NCI-H748 treated with DMSO at 0.1 percent for 48 hours (cell line): ENCODE data around the gene MTLN.
"Not testable (repeated sequence)": the region's sequence is repeated elsewhere in the genome, so short reads cannot be mapped to it uniquely, and the experiment has no call there.

Experiments used
- DNase-seq: peaks from one replicate; lab custom pipeline; 2025; lab: John Stamatoyannopoulos, UW

MTLN gene, protein sequence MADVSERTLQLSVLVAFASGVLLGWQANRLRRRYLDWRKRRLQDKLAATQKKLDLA

DNA sequence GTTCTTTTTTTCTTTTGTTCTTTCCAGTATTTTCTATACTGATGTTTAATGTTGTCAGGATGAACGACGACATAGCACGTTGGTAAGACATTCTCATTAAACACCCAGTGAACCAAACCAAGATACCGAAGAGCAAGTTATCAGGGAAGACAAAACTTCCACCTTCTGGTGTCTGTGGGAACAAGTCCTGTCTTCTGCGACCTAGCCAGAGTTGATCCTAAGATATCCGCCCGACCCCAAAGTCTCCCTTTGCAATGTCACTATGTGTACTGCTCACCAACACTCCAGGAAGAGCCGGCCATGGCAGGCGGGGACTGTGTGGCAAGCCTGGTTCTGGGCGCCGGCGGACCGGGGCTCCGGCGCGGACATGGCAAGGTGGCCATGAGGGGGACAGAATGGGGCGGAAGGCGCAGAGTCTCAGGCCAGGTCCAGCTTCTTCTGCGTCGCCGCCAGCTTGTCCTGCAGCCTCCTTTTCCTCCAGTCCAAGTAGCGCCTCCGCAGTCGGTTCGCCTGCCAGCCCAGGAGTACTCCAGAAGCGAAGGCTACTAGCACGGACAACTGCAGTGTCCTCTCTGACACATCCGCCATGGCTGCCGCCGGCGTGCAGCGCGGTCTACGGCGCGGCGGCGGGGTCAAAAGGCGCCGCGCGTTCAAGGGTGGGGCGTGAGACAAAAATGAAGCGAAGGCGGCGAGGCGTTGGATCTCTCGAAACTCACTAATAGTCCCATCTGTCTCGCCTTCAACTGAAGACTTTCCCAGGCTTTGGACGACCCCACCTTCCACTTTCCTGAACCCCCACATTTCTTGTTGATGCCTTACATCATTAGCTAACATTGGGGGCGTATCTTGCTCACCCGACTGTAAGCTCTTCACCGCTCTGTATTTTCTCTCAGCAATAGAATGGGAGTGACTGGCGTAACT is at the start of gene MTLN:
Gene MTLN, minus strand, starts transcription at position 610 of the 921 bp plus-strand sequence. Its CDS starts 22 bp downstream, at position 588.
- peak; percentile 34 for DNase-seq

DNA sequence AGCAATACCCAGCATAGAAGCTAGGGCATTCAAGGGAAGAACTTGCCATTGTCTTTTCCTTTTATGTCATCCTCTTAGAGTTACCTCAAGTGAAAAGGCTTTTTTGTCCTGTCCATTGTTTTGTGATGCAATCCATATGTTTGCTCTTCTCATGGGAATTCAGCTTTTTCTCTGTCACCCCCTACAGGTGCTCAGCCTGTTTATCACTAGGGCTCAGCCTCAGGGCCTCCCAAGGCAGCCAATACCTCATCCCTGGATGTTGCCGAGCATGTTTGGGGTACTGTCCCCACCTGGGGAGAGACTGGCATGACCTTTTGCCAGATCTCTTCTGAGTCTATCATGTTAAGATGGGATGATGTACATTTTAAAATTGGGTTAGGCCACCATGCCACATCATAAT is 49.6 kb upstream of the MTLN start:
- not testable (repeated sequence) for DNase-seq

DNA sequence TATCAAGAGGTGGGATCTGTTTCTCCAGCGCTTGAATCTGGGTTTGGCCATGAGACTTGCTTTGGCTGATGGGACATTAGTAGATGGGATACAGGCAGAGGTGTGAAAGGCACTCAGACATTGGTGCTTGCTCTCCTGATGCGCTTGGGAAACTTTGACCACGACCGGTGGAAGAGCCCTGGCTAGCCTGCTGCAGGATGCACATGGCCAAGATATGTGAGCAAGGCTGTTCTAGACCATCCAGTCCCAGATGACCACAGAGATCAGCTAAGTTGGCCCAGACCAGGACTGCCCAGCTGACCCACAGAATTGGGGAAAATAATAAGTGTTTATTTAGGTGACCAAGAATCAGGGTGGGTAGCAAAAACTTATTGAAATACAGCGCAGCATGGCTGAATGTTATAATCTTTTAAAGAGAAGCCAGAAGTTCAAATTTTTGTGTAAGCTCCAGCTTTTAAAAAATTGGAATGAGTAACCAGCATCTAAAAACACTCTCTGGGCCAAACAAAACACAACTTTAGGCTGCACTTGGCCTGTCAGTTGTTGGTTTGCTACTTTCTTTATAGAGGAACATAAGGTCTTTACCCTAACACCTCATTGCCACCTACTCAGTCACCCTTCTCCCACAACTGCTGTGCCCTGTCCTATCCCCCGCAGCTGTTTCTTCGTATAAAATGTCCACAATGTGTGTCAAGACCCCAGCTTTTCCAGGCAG is 35.9 kb upstream of the MTLN start:
- DNase-seq = not testable (repeated sequence)

DNA sequence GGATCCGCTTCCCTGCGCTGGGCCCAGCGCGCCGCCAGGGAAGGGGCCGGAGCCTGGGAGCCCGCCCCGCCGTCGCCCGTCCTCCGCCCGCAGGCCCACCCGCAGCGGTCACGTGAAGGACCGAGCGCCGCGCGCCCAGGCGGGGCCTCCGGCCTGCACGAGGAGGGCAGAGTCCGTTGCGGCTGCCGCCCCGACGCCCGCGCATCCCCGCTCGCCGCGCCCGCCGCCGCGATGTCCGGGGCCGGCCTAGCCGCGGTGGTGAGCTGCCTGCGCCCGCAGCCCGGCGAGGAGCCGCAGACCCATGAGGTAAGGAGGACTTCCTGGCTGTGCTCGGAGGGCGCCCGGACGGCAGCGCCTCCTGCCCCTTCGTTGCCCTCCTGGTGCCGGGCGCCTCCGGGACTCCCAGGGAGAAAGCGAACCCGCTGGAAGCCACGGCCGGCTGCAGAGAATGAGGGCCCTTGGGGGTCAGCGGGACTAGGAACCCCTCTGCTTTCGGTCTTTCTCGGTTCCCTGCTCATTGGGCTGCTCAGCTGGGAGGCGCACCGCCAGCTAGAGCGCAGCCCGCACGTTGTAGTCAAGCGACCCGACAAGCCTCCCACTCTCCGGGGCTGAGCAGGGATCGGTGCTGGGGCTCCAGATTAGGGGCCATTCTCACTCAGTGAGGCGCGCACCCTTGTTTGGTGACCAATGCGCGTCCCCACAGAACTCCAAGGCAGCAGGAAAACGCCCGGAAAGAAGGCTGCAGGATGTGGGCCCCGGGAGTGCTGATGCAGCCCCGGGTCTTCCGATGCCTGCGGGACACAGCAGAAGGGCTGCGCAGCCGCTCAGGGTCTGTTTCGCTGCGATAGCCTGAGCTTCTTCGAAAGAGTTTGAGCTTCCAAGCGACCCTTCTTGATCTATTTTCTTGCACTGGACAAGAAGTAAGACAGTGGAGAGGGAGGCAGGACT is 33.4 kb upstream of the MTLN start:
- DNase-seq = not testable (repeated sequence)

DNA sequence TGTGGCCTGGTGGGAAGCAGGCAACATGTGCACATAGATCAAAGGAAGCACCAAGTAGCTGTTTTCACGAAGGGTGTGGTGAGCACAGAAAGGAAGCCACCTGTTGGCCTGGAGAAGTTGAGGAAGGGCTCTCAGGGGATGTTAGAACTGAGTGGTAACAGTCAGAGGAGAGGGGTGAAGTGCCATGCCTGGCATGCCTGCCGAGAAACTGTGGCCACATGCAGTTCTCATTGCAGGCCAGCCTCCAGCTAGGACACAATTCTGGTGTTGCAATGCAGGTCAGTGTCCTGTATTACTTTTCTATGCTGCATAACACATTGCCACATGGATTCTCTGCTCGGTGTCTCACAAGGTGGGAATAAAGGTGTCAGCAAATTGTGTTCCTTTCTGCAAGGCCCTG is 30.9 kb upstream of the MTLN start:
- DNase-seq = not testable (repeated sequence)

DNA sequence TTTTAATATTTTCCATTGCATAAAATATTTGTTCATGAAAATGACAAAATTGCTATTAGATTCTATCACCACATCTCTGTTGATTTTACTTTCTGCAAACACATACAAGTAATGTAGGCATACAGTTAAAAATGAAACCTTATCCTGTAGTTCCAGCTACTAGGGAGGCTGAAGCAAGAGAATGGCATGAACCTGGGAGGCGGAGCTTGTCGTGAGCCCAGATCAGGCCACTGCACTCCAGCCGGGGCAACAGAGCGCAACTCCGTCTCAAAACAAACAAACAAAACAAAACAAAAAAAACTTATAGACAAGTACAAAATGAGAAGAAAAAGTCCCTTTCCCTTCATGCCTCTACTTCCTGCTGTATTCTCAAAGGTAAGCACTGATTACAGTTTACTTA is 22.2 kb upstream of the MTLN start:
- not testable (repeated sequence) for DNase-seq

DNA sequence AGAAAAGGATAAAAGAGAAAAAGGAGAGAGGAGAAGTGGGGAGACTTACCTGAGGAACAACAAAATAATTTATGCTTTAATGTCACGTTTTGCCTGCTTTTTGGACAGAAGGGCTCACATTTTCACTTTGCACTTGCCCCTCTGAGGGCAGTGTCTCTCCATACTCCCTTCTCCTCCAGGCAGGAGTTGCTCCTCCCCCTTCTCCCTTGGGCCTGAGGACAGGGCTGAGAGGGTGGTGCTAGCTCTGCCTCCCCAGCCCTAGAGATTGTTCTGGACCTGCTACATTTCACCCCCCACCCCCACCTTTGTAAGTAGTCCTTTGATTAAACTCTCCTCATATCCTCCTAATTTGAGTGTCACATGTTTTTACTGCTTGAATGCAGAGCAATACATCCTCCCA is 17.5 kb upstream of the MTLN start:
- not testable (repeated sequence) for DNase-seq

DNA sequence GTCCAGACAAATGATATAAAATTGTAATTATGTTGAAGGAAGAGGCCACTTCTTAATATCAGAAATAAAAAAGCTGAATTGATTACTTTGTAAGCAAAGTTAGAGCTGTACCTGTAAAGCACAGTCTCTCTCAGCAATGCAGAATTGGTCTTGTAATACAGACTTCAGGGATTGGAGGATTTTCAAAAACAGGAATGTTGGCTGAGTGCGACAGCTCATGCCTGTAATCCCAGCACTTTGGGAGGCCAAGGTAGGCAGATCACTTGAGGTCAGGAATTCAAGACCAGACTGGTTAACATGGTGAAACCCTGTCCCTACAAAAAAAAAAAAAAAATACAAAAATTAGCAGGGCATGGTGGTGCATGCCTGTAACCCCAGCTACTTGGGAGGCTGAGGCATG is 10.3 kb upstream of the MTLN start:
- not testable (repeated sequence) for DNase-seq

DNA sequence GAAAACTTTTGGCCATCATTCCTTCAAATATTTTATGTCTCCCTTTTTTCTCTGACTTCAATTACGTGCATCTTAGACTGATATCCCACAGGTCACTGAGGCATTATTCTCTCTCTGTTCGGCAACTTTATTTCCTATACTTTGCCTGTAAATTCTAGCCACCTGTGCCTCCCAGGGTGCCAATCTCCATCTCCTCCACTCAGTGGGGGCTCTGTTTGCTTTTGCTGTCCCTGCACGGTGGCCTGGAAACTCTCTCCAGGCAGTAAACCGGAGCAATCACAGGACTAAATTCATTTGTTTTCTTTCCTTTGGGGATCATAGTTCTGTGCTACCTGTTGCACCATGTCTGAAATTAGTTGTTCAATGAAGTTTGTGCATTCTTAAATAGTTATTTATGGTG is 9.6 kb upstream of the MTLN start:
- no peak for DNase-seq

DNA sequence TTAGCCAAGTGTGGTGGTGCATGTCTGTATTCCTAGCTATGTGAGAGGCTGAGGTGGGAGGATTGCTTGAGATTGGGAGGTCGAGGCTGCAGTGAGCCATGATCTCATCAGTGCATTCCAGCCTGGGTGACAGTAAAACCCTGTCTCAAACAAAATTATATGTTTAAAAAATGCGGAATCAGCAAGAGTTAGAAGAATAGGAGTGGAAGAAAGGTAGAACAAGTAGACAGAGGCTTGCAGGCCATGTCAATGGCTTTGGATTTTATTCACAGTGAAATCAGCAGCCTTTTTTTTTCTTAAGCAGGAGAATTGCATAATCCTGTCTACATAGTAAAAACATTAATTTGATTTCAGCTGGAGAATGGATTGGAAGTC is 7.8 kb upstream of the MTLN start:
- no peak for DNase-seq

DNA sequence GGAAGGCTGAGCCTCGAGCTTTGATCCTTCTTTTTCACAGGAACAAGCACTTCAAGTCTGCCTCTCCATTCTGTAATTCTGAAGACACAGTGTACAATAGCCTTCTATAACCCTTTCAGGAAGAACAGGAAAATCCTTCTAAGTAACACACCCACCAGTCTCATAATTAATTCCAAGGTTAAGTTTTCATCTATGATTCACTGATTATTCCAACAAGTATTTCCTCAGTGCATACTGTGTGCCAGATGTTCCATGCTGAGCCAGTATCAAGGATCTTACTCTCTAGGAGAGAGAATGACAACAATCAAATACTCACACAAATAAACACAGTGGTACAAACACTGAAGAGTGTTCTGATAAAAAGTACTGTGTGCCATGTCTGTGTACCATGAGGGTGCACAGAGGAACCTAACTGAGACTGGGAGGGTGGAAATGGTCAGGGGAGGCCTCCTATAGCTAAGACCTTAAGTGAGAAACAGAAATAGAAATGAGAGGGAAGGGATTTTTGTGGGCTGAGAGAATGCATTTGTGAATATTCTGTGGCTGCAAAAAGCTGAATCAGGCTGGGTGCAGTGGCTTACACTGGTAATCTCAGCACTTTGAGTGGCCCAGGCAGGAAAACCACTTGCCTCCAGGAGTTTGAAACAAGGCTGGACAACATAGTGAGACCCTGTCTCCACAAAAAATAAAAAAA is 7.3 kb upstream of the MTLN start:
- DNase-seq = no peak

DNA sequence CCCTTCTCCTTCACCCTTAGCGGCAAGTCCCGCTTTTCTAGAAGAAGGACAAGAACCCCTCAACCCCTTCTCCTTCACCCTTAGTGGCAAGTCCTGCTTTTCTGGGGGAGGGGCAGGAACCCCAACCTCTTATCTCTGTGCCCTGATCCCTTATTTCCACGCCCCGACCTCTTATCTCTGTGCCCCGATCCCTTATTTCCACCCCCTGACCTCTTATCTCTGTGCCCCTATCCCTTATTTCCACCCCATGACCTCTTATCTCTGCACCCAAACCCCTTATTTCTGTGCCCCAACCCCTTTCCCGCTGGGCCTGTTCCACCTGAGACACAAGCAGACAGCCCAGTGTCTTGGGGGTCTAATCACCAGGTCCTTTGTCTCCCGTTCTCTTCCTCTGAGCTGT is 6.5 kb upstream of the MTLN start:
- not testable (repeated sequence) for DNase-seq

DNA sequence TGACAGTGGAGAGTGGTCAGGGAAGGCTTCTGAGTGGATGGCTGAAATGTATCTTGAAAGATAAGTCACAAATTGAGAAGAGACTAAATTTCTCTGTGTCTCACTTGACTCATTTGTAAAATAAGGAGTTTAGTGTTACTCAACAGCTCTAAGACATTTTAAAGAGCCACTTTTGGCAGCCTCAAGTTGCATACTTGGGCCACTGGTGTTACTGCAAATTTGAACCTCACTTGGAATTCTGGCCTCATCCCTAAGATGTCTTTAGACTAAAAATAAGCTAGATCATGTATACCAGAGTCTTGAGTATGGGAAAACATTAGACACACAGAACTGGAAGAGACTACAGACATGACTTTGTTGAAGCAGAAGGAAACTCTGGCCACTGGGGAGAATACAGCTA is 4.5 kb upstream of the MTLN start:
- no peak for DNase-seq

DNA sequence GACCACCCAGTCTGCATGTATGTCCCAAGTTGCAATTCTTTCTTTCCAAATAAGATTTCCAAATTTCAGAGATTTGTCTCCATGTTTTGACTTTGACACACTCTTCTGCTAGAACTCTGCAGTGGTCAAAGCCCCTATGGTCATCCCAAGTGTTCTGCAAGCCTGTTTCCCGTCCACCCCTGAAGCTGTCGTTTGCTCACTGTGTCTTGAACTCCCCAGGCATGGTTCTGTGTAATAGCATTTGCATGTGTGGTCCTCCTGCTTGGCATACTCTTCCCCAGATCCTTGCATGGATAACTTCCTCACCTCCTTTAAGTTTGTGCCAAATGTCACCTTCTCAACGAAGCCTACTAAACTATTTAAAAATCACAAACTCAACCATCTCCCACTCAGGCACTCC is 3.9 kb upstream of the MTLN start:
- no peak for DNase-seq

DNA sequence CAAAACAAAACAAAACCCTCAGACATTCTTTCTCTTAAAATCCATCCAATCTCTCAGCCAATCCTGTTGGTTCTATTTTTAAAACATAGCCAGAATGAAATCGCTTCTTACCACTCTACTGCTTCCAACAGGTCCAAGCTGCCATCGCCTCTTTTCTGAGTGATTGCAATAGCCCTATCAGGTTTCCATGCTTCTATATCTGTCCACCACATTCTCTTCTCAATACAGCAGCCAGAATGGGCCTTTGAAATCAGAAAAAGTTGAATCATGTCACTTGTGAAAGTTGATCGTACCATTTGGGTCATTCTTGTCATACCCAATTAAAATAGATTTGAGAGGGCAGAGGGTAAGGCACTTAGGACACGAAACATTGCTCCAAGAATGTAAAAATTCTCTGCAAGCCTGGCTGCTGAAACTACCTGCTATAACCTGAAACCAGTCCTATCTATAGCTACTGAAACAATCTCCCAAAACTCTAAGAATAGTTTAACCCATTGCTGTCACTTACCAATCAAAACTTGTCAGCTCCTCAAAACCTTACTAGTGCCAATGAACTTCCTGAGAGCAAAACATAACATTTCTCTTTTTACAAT is 3.3 kb upstream of the MTLN start:
- DNase-seq = no peak

DNA sequence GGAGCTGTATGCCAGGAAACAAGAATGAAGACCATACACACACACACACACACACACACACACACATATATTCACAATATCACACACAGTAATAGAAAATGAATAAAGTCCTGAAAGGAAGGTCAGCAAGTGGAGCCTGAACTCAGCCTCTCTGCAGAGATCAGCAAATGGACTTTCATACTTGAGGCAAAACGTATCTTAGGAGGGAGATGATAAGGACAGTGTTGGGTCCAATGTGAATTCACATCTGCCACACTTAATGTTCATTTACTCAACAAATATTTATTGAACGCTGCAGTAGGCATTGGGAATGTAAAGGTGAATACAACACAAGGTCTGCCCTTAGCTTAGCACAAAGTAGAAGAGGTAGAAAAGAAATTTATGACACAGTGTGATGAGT is 2.7 kb upstream of the MTLN start:
- no peak for DNase-seq

DNA sequence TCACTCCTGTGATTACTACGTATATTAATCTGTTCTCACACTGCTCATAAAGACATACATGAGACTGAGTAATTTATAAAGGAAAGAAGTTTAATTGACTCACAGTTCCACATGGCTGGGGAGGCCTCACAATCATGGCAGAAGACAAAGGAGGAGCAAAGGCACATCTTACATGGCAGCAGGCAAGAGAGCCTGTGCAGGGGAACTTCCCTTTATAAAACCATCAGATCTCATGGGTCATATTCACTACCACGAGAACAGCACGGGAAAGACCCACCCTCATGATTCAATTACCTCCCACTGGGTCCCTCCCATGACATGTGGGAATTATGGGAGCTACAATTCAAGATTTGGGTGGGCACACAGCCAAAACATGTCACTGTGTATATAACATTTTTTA is 1.2 kb upstream of the MTLN start:
- DNase-seq = not testable (repeated sequence)

DNA sequence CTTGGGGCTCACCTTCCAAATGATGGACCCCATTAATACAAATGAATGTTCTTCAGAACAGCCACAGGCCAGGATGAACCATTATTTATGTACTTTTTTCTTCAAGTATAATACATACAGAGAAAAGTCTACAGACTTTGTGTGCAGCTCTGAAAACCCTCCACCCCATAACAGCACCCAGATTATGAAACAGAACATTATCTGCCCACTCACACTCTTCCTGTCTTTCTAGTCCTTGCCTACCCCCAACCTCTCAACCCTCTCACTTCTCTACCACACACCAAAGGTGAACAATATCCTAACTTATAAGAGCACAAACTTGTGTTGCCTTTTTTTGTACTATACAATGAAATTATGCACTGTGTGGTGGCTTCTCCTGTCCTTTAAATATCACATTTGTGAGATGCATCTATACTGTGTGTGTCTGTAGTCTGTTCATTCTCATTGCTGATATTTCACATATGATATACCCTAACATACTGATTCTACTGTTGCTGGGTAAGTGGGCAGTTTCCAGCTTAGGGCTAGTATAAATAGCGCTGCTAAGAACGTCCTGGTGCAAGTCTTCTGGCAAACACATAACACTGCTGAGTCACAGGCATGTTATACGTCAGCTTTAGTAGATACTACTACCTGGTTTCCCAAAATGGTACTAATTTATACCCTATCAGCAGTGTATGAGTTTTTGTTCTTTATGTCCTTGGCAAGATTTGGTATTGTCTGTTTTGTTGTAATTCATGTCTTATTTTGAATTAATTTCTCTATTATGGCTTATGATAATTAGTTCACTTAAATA is 6.5 kb downstream of the MTLN start:
- DNase-seq = no peak

DNA sequence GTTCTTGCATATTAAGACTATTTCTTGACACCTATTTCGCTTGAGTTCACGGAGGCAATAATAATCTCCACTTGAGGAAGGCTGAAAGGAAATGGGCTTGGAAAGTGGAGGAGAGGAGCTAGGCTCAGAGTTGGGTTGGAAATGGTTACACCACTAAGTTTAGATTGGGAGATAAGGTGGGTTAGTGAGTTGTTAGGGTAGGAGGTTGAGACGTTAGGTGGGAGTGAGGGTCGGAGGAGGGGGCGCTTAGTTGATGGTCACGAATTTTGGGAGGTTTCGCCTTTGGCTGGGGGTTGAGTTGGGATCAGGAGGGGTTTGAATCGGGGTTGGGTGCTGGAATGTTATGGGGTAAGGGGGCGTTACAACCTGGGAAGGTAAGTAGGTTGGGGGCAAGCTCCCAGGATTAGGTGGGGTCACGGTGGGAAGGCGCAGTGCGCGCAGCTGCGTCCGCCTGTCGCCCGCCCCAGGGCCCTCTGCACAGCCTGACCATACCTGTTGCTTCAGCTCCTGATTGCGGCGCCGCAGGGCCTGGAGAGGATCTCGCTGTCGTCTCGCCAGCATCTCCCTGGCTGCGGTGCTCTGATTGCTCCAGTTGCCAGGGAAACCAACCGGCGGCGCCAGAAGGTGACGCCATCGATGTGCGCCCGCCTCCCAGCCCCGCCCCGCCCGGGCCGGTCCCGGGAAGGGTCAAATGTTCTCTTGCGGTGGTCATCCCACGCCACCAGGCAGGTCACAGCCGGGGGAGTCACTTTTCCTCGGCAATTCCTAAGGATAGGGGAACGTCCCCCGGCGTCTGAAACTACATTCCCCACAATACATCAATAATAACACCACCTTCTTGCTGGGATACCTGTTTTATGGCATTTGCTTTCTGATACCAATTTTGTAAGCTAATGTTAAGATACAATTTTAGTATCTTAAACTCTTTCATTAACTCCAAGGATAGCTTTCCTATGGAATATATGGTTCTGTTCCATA is 7.7 kb downstream of the MTLN start, which contains the start of gene NPHP1:
Gene NPHP1, minus strand, starts transcription at position 606 of the 978 bp plus-strand sequence. Its CDS starts 45 bp downstream, at position 561.
- peak; percentile 23 for DNase-seq
